Sigmoid colon (tissue), 7 donors: ENCODE measurements around the gene FOXS1. TPM values are rescaled to one million over a fixed set of nuclear protein-coding genes. Genes with fewer than 3 reads are reported as not detected.

ENCODE experiments used
- DNase-seq: peaks from one replicate; pipeline ENCODE4 v3.0.0-alpha.2; 2019
- H3K27ac ChIP-seq, 4 donors: fragments of 200-600 bp; sonication (generic); one replicate each; pipeline ENCODE4 v1.5.1; 2016 to 2019; ENCODE audit warnings: mild to moderate bottlenecking in 1 of 4
- H3K27me3 ChIP-seq, 3 donors: fragments of 200-600 bp; sonication (generic); one replicate each; pipeline ENCODE4 v1.5.1; 2019; ENCODE audit warnings: mild to moderate bottlenecking in 1 of 3
- H3K36me3 ChIP-seq, 4 donors: fragments of 200-600 bp; sonication (generic); one replicate each; pipeline ENCODE4 v1.5.1; 2016 to 2019
- H3K4me1 ChIP-seq, 4 donors: fragments of 200-600 bp; sonication (generic); one replicate each; pipeline ENCODE4 v1.5.1; 2017 to 2019
- H3K4me3 ChIP-seq, 4 donors: fragments of 200-600 bp; sonication (generic); one replicate each; pipeline ENCODE4 v1.5.1; 2017 to 2019; ENCODE audit warnings: mild to moderate bottlenecking in 2 of 4, moderate library complexity in 1 of 4
- H3K9me3 ChIP-seq, 4 donors: fragments of 200-600 bp in 3 of 4; sonication (generic) in 3 of 4; one replicate each; pipeline versions ENCODE4 v1.5.1 to v1.6.1; 2013 to 2019
- CTCF ChIP-seq, 4 experiments: fragments of 450-650 bp in 3 of 4; fragments of 200-600 bp in 1 of 4; IDR thresholded peaks; one replicate each; pipeline ENCODE4 v1.5.1; 2016 to 2019; ENCODE audit warnings: antibody characterized with exemption in 4 of 4, mild to moderate bottlenecking in 3 of 4, moderate library complexity in 2 of 4
- EP300 ChIP-seq, 4 donors: sonication (generic); formaldehyde crosslinking; IDR thresholded peaks; one replicate each; pipeline ENCODE4 v1.6.1; 2017; ENCODE audit warnings: antibody characterized with exemption in 4 of 4
- POLR2A ChIP-seq, 2 donors: fragments of 450-650 bp; IDR thresholded peaks; one replicate each; pipeline ENCODE4 v1.6.1; 2016; ENCODE audit warnings: antibody characterized with exemption in 2 of 2, mild to moderate bottlenecking in 2 of 2, moderate library complexity in 2 of 2
- POLR2AphosphoS5 ChIP-seq, 4 donors: sonication (generic); formaldehyde crosslinking; IDR thresholded peaks; one replicate each; pipeline ENCODE4 v1.6.1; 2017; ENCODE audit warnings: antibody characterized with exemption in 4 of 4
- WGBS, 2 donors: extraction: QIAGEN DNeasy Blood & Tissue Kit; methylation state at CpG; one replicate each; pipeline ENCODE4 v1.1.7; 2013; 5-methylcytosine and 5-hydroxymethylcytosine counted together
- intact Hi-C: fragments of 100-400 bp; cut with DNase I; formaldehyde crosslinking; loops from one replicate; pipeline ENCODE4 v1.15.1; 2023
- polyA plus RNA-seq, 3 donors: library from polyadenylated mRNA; stranded (reverse); fragments of 200-250 nt; gene quantifications; one replicate each; pipeline ENCODE4 v1.2.3, GENCODE V29; 2013
- total RNA-seq, 4 donors: library from RNA; depleted of rRNA; stranded (reverse); fragments of >200 nt; gene quantifications; one replicate each; pipeline ENCODE4 v1.1.0, GENCODE V29; 2016
- donor health status: healthy with polysubstance abuse.
- donor health status: Bipolar disorder and iron deficiency.
- donor health status: healthy.

FOXS1 gene
- total and polyA plus RNA-seq, 7 donors, result 0.60 to 0.66 TPM; not detected in 5

- Histone ChIP-seq H3K27me3 (peaks cover 4 to 24% (median 10%) of the 10 kb centered on the region in 3 donors), H3K4me1 (no peaks in the 10 kb centered on the region), H3K36me3 (no peaks in the 10 kb centered on the region), H3K9me3 (no peaks in the 10 kb centered on the region), H3K27ac (no peak overlapping the region), H3K4me3 (no peak overlapping the region)
- intact Hi-C loops, result loop anchor here (1.0 kb wide), 1 partner anchor 23 kb away; no protein-coding TSS in a partner anchor
- WGBS, 2 donors, result 55 to 85% methylated on average over 3 of the region's 3 CpGs
- no peak for TF ChIP-seq EP300 (IDR thresholded peaks at IDR 0.05)
- TF ChIP-seq POLR2A (IDR thresholded peaks at IDR 0.05), result no peak
- TF ChIP-seq CTCF (IDR thresholded peaks at IDR 0.05), result no peak
- TF ChIP-seq POLR2AphosphoS5 (IDR thresholded peaks at IDR 0.05), result no peak
- no peak for DNase-seq
Measured at GRCh38 chr20:31846793-31847138, 1.4 kb upstream of the FOXS1 start.

- Histone ChIP-seq H3K4me1 (no peaks in the 10 kb centered on the region), H3K27me3 (peaks cover 4 to 7% (median 5%) of the 10 kb centered on the region in 3 donors), H3K36me3 (no peaks in the 10 kb centered on the region), H3K4me3 (peak overlapping the region in 1 of 4 donors; percentile 14), H3K27ac (peak overlapping the region in 2 of 4 donors; percentile 3 to 46), H3K9me3 (no peaks in the 10 kb centered on the region)
- WGBS, 2 donors, result 90 to 91% methylated on average over 28 of the region's 28 CpGs
- TF ChIP-seq EP300 (IDR thresholded peaks at IDR 0.05), result no peak
- no peak for TF ChIP-seq POLR2A (IDR thresholded peaks at IDR 0.05)
- TF ChIP-seq CTCF (IDR thresholded peaks at IDR 0.05), result no peak
- TF ChIP-seq POLR2AphosphoS5 (IDR thresholded peaks at IDR 0.05), result no peak
- intact Hi-C loops, result no loop called here
- no peak for DNase-seq
Measured at GRCh38 chr20:31844737-31845299, 586 bp downstream of the FOXS1 start.

- Histone ChIP-seq H3K9me3 (no peaks in the 10 kb centered on the region), H3K4me3 (peak overlapping the region in 1 of 4 donors; percentile 14), H3K27me3 (peaks cover 0 to under 1% (median 0%) of the 10 kb centered on the region in 3 donors), H3K36me3 (no peaks in the 10 kb centered on the region), H3K27ac (no peak overlapping the region), H3K4me1 (no peaks in the 10 kb centered on the region)
- 78 to 83% methylated on average over 5 of the region's 5 CpGs for WGBS, 2 donors
- TF ChIP-seq POLR2A (IDR thresholded peaks at IDR 0.05) (no peak), EP300 (IDR thresholded peaks at IDR 0.05) (no peak), CTCF (IDR thresholded peaks at IDR 0.05) (no peak), POLR2AphosphoS5 (IDR thresholded peaks at IDR 0.05) (no peak)
- intact Hi-C loops, result no loop called here
- no peak for DNase-seq
Measured at GRCh38 chr20:31843881-31844280, 1.5 kb downstream of the FOXS1 start.

GRCh38 chr20:31843288-31843687 is 2.1 kb downstream of the FOXS1 start:
- TF ChIP-seq POLR2AphosphoS5 (IDR thresholded peaks at IDR 0.05), result no peak
- TF ChIP-seq CTCF (IDR thresholded peaks at IDR 0.05), result no peak
- no peak for TF ChIP-seq EP300 (IDR thresholded peaks at IDR 0.05)
- no peak for TF ChIP-seq POLR2A (IDR thresholded peaks at IDR 0.05)
- H3K4me3 ChIP-seq, result no peak overlapping the region
- no peaks in the 10 kb centered on the region for H3K4me1 ChIP-seq

More at GRCh38 chr20:31843288-31843687, 2.1 kb downstream of the FOXS1 start:
- intact Hi-C loops, result no loop called here
- no peak for DNase-seq
- WGBS, 2 donors, result 71 to 78% methylated on average over 6 of the region's 6 CpGs
- H3K27me3 ChIP-seq, result no peaks in the 10 kb centered on the region
- no peaks in the 10 kb centered on the region for H3K36me3 ChIP-seq
- no peaks in the 10 kb centered on the region for H3K9me3 ChIP-seq
- H3K27ac ChIP-seq, result peak overlapping the region in 1 of 4 donors; percentile 23
